Measurements from ENCODE around the gene DMAC2. TPM values are rescaled to one million over a fixed set of nuclear protein-coding genes. Genes with fewer than 3 reads are reported as not detected.

Gene DMAC2
- polyA plus RNA-seq, 1 of the 3 experiments (the other 2 are of a cell fraction): 71.4 TPM

GRCh38 chr19:41425174-41426115, 14.3 kb downstream of the DMAC2 start:
- no peaks in the 10 kb centered on the region for H3K27me3 ChIP-seq (ENCODE audit: insufficient read depth)
- no peak overlapping the region for H3K4me3 ChIP-seq (ENCODE audit: low read depth in 2 of 2, low read length in 1 of 2)
- TF ChIP-seq RFX5 (IDR thresholded peaks at IDR 0.05; ENCODE audit: low read length): no peak
- TF ChIP-seq MXI1 (IDR thresholded peaks at IDR 0.05; ENCODE audit: low read depth, low read length): no peak
- no peak for TF ChIP-seq FOXM1 (IDR thresholded peaks at IDR 0.05; ENCODE audit: low read depth)
- TF ChIP-seq SMC3 (IDR thresholded peaks at IDR 0.05; ENCODE audit: low read depth, low read length): no peak
- TF ChIP-seq, protein P1, sequence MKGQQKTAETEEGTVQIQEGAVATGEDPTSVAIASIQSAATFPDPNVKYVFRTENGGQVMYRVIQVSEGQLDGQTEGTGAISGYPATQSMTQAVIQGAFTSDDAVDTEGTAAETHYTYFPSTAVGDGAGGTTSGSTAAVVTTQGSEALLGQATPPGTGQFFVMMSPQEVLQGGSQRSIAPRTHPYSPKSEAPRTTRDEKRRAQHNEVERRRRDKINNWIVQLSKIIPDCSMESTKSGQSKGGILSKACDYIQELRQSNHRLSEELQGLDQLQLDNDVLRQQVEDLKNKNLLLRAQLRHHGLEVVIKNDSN (IDR thresholded peaks at IDR 0.05; ENCODE audit: borderline replicate concordance, low read depth): no peak
- TF ChIP-seq NFIC (IDR thresholded peaks at IDR 0.05; ENCODE audit: borderline replicate concordance): no peak
- no peak for TF ChIP-seq MAX (IDR thresholded peaks at IDR 0.05; ENCODE audit: low read depth)
- TF ChIP-seq JUND (IDR thresholded peaks at IDR 0.05): no peak
- no peaks in the 10 kb centered on the region for H3K9me2 ChIP-seq
- no peak overlapping the region for H3K4me2 ChIP-seq
- ChIA-PET CTCF (interaction anchor here (1.4 kb wide), 1 partner anchor 11 kb away, joined by 4 read pairs; no protein-coding TSS in a partner anchor), POLR2A (no interaction called here)
- peaks cover 0 to 21% of the 10 kb centered on the region in 2 experiments for H3K36me3 ChIP-seq (replicated peaks in 1 of 2; ENCODE audit: control insufficient read depth in 1 of 2, insufficient read depth in 2 of 2, low read length in 1 of 2)
- H3K4me1 ChIP-seq (ENCODE audit: control insufficient read depth in 1 of 2, insufficient read depth in 2 of 2, low read depth in 1 of 2, low read length in 1 of 2): peaks cover 0 to 7% of the 10 kb centered on the region in 2 experiments; a peak in 1 of 4 replicates
- H3K27ac ChIP-seq (ENCODE audit: low read depth in 2 of 2, low read length in 1 of 2): no peak overlapping the region
- no peak overlapping the region for H2AFZ ChIP-seq (ENCODE audit: low read depth)
- 95% methylated on average over 12 of the region's 28 CpGs for WGBS (ENCODE audit: low lambda C conversion rate)
- no peaks in the 10 kb centered on the region for H3K9me3 ChIP-seq
- no peaks in the 10 kb centered on the region for H3F3A ChIP-seq (replicated peaks; ENCODE audit: insufficient read depth)
- H3K79me2 ChIP-seq (ENCODE audit: insufficient read depth): no peaks in the 10 kb centered on the region
- DNase-seq: no peak
- H4K20me1 ChIP-seq (ENCODE audit: insufficient read depth): no peaks in the 10 kb centered on the region
- no peak overlapping the region for H3K9ac ChIP-seq

- ChIA-PET CTCF (interaction anchor here (1.4 kb wide), 1 partner anchor 12 kb away, joined by 4 read pairs; no protein-coding TSS in a partner anchor), POLR2A (no interaction called here)
- no peaks in the 10 kb centered on the region for H3K27me3 ChIP-seq (ENCODE audit: insufficient read depth)
- TF ChIP-seq NFIC (IDR thresholded peaks at IDR 0.05; ENCODE audit: borderline replicate concordance) (no peak), MEF2A (IDR thresholded peaks at IDR 0.05; ENCODE audit: borderline replicate concordance, low read depth) (no peak), PBX3 (IDR thresholded peaks at IDR 0.05) (no peak), YY1 (IDR thresholded peaks at IDR 0.05; ENCODE audit: low read depth) (no peak), CHD2 (IDR thresholded peaks at IDR 0.05; ENCODE audit: low read length, partially characterized antibody) (no peak), FOXJ3 (CRISPR knock-in tag; IDR thresholded peaks at IDR 0.05) (no peak), TAF1 (IDR thresholded peaks at IDR 0.05; ENCODE audit: borderline replicate concordance, low read depth, low read length) (no peak)
- H4K20me1 ChIP-seq (ENCODE audit: insufficient read depth): no peaks in the 10 kb centered on the region
- no peak overlapping the region for H3K4me3 ChIP-seq (ENCODE audit: low read depth in 2 of 2, low read length in 1 of 2)
- H3K9me2 ChIP-seq: no peaks in the 10 kb centered on the region
- no peak overlapping the region for H3K4me2 ChIP-seq
- 92% methylated on average over 18 of the region's 21 CpGs for WGBS (ENCODE audit: low lambda C conversion rate)
- DNase-seq: no peak
- H3K36me3 ChIP-seq (replicated peaks in 1 of 2; ENCODE audit: control insufficient read depth in 1 of 2, insufficient read depth in 2 of 2, low read length in 1 of 2): peaks cover 3 to 24% of the 10 kb centered on the region in 2 experiments
- no peak overlapping the region for H3K9ac ChIP-seq
- no peak overlapping the region for H3K27ac ChIP-seq (ENCODE audit: low read depth in 2 of 2, low read length in 1 of 2)
- no peaks in the 10 kb centered on the region for H3F3A ChIP-seq (replicated peaks; ENCODE audit: insufficient read depth)
- H3K9me3 ChIP-seq: no peaks in the 10 kb centered on the region
- peaks cover 0 to 7% of the 10 kb centered on the region in 2 experiments; a peak in 1 of 4 replicates for H3K4me1 ChIP-seq (ENCODE audit: control insufficient read depth in 1 of 2, insufficient read depth in 2 of 2, low read depth in 1 of 2, low read length in 1 of 2)
- no peak overlapping the region for H2AFZ ChIP-seq (ENCODE audit: low read depth)
- H3K79me2 ChIP-seq (ENCODE audit: insufficient read depth): no peaks in the 10 kb centered on the region
Observed at GRCh38 chr19:41424335-41425173, 15.2 kb downstream of the DMAC2 start.
